OCI-LY3 (cell line): ENCODE data around the gene TBRG4.

ENCODE experiments used
- CTCF ChIP-seq: fragments of 200-600, 300-600 bp; sonication (generic); IDR thresholded peaks from 2 replicates; pipeline ENCODE4 v1.5.1; 2014; ENCODE audit warnings: antibody characterized with exemption, low read length, low read depth
- EZH2phosphoT487 ChIP-seq: fragments of 200-600 bp; shearing (Covaris generic); IDR thresholded peaks from 2 replicates; pipeline ENCODE4 v1.6.1; 2018; ENCODE audit warnings: antibody characterized with exemption, mixed run types, low read depth

- no peak for TF ChIP-seq CTCF
- TF ChIP-seq EZH2phosphoT487, result no peak
These were observed 21.9 kb upstream of the TBRG4 start for GRCh38 chr7:45133352-45133751.
